ENCODE data around the gene ADCY10. TPM values are rescaled to one million over a fixed set of nuclear protein-coding genes. Genes with fewer than 3 reads are reported as not detected.

ADCY10 gene
- total and polyA plus RNA-seq, 9 of the 15 experiments (the other 6 are each of a cell fraction or from before 2014, with no cell fraction given), result 0.08 to 0.86 (median 0.22) TPM

DNA sequence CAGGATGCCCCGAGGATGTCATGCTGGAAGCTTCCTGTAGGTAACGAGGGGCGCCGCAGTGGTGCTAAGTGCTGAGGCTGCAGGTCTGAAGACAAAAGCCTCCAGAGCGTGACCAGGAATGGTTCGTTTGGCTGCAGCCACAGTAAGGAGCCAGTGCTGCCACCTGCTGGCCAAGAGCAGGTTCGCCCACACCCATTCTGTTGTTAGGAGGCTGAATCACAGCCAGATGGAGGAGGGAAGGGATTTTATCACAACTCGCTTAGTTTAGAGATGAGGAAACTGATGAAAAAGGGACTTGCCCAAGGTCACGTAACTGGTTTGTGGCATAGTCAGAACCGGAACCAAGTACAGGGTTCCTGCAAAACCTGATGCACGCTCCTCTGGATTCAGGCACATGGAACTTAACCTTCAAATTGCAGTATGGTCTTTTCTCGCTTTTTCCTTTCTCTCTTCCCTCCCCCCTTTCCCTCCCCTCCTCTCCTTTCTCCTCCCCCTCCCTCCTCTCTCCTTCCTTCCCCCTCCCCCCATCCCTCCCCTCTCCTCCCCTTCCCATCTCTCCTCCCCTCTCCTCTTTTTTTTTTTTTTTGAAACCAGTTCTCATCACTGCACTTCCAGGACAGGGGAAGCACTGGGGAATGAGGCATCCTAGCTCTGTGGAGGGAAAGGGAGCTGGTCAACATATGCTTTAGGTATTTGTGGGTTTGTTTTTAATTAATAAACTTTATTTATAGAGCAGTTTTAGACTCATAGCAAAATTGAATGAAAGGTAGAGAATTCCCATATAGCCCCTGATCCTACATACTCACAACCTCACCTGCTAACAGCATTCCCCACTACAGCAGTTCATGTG is 110.4 kb downstream of the ADCY10 start (continued):
- TF ChIP-seq, protein P1, sequence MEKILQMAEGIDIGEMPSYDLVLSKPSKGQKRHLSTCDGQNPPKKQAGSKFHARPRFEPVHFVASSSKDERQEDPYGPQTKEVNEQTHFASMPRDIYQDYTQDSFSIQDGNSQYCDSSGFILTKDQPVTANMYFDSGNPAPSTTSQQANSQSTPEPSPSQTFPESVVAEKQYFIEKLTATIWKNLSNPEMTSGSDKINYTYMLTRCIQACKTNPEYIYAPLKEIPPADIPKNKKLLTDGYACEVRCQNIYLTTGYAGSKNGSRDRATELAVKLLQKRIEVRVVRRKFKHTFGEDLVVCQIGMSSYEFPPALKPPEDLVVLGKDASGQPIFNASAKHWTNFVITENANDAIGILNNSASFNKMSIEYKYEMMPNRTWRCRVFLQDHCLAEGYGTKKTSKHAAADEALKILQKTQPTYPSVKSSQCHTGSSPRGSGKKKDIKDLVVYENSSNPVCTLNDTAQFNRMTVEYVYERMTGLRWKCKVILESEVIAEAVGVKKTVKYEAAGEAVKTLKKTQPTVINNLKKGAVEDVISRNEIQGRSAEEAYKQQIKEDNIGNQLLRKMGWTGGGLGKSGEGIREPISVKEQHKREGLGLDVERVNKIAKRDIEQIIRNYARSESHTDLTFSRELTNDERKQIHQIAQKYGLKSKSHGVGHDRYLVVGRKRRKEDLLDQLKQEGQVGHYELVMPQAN (IDR thresholded peaks at IDR 0.05; ENCODE audit: borderline replicate concordance), result no peak
- TF ChIP-seq, protein P2, sequence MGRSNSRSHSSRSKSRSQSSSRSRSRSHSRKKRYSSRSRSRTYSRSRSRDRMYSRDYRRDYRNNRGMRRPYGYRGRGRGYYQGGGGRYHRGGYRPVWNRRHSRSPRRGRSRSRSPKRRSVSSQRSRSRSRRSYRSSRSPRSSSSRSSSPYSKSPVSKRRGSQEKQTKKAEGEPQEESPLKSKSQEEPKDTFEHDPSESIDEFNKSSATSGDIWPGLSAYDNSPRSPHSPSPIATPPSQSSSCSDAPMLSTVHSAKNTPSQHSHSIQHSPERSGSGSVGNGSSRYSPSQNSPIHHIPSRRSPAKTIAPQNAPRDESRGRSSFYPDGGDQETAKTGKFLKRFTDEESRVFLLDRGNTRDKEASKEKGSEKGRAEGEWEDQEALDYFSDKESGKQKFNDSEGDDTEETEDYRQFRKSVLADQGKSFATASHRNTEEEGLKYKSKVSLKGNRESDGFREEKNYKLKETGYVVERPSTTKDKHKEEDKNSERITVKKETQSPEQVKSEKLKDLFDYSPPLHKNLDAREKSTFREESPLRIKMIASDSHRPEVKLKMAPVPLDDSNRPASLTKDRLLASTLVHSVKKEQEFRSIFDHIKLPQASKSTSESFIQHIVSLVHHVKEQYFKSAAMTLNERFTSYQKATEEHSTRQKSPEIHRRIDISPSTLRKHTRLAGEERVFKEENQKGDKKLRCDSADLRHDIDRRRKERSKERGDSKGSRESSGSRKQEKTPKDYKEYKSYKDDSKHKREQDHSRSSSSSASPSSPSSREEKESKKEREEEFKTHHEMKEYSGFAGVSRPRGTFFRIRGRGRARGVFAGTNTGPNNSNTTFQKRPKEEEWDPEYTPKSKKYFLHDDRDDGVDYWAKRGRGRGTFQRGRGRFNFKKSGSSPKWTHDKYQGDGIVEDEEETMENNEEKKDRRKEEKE (IDR thresholded peaks at IDR 0.05; ENCODE audit: borderline replicate concordance in 1 of 2, control insufficient read depth in 1 of 2, low read depth in 2 of 2, low read length in 1 of 2), result no peak
- TF ChIP-seq SOX6 (IDR thresholded peaks at IDR 0.05) (peak; percentile 91), CCAR2 (IDR thresholded peaks at IDR 0.05; ENCODE audit: low read depth, low read length) (no peak), GATA2 (CRISPR knock-in tag; IDR thresholded peaks at IDR 0.05) (no peak), ZBTB9 (CRISPR knock-in tag; IDR thresholded peaks at IDR 0.05) (0 out of 2 replicates have a peak, but pooled peaks have one; percentile 47), PURB (CRISPR knock-in tag; IDR thresholded peaks at IDR 0.05; ENCODE audit: low read depth) (no peak), MXI1 (IDR thresholded peaks at IDR 0.05; ENCODE audit: low read depth, low read length) (no peak), TBL1XR1 (IDR thresholded peaks at IDR 0.05; ENCODE audit: low read length in 2 of 2) (no peak)
- TF ChIP-seq, protein P3, sequence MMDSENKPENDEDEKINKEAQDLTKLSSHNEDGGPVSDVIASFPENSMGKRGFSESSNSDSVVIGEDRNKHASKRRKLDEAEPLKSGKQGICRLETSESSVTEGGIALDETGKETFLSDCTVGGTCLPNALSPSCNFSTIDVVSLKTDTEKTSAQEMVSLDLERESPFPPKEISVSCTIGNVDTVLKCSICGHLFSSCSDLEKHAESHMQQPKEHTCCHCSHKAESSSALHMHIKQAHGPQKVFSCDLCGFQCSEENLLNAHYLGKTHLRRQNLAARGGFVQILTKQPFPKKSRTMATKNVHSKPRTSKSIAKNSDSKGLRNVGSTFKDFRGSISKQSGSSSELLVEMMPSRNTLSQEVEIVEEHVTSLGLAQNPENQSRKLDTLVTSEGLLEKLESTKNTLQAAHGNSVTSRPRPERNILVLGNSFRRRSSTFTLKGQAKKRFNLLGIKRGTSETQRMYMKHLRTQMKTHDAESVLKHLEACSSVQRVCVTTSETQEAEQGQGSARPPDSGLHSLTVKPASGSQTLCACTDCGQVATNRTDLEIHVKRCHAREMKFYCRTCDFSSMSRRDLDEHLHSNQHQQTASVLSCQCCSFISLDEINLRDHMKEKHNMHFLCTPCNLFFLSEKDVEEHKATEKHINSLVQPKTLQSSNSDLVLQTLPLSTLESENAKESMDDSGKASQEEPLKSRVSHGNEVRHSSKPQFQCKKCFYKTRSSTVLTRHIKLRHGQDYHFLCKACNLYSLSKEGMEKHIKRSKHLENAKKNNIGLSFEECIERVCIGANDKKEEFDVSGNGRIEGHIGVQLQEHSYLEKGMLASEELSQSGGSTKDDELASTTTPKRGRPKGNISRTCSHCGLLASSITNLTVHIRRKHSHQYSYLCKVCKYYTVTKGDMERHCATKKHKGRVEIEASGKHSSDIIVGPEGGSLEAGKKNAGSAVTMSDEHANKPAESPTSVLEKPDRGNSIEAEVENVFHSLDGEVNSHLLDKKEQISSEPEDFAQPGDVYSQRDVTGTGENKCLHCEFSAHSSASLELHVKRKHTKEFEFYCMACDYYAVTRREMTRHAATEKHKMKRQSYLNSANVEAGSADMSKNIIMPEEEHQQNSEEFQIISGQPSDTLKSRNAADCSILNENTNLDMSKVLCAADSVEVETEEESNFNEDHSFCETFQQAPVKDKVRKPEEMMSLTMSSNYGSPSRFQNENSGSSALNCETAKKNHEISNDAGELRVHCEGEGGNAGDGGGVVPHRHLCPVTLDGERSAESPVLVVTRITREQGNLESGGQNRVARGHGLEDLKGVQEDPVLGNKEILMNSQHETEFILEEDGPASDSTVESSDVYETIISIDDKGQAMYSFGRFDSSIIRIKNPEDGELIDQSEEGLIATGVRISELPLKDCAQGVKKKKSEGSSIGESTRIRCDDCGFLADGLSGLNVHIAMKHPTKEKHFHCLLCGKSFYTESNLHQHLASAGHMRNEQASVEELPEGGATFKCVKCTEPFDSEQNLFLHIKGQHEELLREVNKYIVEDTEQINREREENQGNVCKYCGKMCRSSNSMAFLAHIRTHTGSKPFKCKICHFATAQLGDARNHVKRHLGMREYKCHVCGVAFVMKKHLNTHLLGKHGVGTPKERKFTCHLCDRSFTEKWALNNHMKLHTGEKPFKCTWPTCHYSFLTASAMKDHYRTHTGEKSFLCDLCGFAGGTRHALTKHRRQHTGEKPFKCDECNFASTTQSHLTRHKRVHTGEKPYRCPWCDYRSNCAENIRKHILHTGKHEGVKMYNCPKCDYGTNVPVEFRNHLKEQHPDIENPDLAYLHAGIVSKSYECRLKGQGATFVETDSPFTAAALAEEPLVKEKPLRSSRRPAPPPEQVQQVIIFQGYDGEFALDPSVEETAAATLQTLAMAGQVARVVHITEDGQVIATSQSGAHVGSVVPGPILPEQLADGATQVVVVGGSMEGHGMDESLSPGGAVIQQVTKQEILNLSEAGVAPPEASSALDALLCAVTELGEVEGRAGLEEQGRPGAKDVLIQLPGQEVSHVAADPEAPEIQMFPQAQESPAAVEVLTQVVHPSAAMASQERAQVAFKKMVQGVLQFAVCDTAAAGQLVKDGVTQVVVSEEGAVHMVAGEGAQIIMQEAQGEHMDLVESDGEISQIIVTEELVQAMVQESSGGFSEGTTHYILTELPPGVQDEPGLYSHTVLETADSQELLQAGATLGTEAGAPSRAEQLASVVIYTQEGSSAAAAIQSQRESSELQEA (IDR thresholded peaks at IDR 0.05; ENCODE audit: low read depth), result no peak
